Activated CD8-positive, alpha-beta memory T cell treated with anti-CD3 and anti-CD28 coated beads, Interleukin-2, amount 50 U/mL, for 1 hour (primary cell): ENCODE results near the gene LRMDA.

Experiments used
- DNase-seq: peaks from one replicate; pipeline ENCODE4 v3.0.0-alpha.2; 2020; ENCODE audit errors: extremely low read depth

The LRMDA gene

DNA sequence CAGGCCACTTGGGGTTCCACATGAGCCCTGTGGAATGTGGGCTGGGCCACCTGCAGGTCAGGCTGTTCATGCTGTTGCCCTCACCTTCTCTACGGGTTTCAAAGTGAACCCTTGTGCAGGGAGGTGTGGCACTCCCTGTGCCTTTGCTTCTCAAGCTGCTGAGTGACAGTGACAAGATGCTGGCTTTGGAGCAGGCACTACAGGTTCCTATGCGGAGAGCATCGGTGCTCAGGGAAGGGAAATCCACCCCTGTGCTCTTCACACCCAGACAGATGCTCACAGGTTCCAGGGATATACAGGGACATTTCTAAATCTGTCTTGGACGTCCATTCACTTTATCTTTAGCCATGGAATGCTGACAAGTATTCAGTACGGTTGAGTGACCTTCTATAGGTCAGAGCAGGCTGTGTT, 1005.0 kb downstream of the LRMDA start:
- no peak for DNase-seq

DNA sequence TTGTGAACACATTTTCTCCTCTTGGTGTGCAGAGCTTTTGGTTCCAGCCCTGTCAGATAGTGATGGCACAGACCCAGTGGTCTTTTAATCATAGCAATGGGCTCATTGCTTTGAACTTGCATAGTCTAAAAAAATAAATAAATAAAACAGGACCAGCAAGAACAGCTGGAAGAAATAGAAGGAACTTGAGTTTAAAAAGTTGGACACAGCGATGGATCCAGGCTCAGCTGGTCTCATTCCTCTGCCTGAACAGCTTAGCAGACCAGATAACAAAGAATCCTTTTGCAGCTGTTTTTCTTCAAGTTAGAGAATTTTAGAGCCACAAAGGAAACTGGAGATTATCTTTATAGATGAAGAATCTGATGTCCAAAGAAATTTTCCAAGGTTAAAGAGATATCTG, 1005.6 kb downstream of the LRMDA start:
- no peak for DNase-seq

DNA sequence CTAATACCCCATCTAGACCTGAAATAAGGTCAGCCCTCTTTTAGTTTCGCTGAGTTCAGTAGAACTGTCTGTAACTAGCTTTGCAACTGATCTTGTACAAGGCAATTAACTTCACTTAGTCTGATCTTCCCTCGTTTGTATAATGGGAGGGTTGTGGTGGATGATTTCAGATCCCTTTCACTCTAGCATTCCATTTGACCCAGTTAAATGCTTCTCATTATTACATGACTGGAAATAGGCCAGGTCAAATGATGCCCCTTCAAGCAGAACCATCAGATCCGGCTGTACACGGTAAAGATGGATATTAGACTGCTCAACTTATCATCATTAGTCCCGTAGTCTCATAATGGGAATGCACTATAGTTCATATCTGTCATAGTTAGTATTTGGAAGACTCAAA, 1009.0 kb downstream of the LRMDA start:
- DNase-seq: no peak

- no peak for DNase-seq
Measured at GRCh38 chr10:76442113-76442512, 1010.7 kb downstream of the LRMDA start.

DNA sequence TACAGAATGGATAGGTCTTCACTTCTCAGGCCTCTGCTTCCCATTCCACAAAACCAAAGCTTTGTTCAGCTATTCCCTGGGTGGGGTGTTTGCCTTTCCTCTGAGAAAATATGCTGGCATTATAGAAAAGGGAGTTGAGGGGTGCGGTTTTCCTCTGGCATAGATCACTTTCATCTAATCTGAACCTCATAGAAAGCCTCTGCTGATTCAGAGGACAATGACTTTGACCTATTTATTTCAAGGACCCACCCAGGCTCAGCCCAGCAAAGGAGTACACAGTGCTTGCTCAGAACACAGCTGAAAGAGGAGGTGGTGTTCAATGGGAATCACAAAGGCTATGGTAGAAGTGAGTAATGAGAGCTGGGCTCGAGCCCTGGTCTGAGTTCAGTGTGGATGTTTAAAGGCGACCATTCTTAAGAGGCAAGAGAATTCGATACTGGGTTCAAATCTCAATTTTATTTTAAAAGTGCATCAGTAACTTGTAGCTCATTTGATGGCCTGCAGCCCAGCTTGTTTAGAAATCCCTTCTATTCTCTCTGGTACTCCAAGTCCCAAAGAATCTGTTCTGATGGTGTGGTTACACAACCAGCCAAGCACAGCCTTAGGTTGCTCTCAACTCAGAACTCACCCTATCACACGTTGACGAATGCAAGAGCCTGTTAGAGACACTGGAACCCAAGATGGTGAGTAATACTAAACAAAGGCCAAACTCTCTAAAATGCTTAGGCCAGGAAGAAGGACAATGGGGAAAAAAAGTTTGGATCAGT, 1012.8 kb downstream of the LRMDA start:
- no peak for DNase-seq

DNA sequence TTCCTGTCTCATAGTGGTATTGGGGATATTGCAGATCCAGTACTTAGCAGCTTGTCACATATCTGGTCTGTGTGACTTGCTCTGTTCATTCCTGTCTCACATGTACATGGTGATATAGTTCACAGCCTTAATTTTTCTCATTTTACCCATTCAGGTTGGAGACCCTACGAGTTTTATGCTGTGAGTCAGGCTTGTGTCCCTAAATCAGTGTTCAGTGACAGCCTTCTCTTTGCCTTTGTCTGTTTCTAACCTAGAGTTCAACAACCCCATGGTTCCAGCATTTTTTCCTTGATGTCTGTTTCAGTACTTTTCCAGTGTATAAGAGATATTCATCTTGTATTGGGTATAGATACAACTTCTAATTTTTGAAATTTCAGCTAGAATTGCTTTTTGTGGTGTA, 1016.2 kb downstream of the LRMDA start:
- no peak for DNase-seq

DNA sequence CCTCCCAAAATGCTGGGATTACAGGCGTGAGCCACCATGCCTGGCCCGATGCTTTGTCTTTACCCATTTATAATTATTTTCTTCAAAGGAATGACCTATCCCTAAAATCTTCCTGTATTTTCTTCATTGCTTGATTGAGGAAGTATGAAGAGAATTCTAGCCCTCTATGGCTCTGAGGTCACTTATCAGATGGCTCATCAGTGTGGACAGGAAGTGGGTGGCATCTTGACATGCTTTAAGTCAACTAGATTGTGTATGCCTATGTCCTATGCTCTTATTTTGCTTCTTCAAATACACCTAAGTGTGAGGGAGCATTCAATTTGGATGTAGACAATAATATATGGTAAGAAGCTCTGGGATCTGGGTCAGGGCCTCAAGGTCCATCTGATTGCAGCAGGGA, 1020.5 kb downstream of the LRMDA start:
- DNase-seq: no peak

DNA sequence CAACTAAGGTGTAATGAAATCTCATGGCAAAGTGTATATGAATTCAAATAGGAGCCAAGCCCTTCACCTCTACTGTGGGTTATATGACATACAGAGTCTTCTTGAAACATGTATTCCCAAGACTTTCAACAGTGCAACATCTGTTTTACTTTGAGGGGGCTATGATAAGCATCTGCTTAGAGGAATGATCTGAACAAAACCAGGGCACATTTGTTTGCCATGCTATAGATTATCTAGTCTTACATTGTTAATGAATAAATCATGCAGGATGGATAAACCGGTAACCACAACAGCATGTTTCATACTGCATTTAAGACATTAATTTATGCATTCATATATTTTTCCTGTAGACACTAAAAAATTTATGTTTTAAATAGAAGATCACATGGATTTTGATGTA, 1021.9 kb downstream of the LRMDA start:
- no peak for DNase-seq

- DNase-seq: no peak
Measured at GRCh38 chr10:76453997-76454396, 1022.6 kb downstream of the LRMDA start.

DNA sequence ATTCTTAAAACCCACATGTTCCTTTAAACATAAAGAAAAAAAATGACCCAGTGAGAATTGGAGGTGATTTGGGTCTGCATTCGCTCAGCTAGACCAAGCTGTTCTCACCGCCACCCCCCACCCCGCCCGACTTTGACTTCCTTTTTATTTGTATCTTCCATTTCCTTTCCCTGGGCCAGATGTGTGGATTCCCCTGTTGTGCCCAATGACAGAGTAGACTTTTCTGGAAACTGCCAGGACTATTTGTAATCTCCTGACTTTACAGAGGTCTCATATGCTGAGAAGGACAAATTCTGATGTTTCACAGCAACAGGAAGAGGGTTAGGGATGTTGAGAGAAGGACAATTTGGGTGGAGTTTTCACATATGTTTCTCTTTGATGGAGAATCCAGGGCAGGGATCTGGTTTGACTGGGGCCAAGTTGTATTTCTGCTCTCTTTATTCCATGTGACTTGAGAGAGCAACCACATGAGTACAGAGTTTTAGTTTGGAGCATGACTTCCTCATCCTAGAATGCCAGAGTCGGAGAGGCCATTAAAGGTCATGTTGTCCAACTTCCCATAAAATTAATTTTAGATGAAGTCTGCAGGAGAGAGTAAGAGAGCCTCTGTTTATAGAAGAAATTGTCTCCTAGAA, 1023.2 kb downstream of the LRMDA start:
- no peak for DNase-seq

GRCh38 chr10:76456197-76456596, 1024.8 kb downstream of the LRMDA start:
- no peak for DNase-seq

- no peak for DNase-seq
Measured at GRCh38 chr10:76459016-76459730, 1027.7 kb downstream of the LRMDA start.

- DNase-seq: no peak
Measured at GRCh38 chr10:76461024-76461423, 1029.6 kb downstream of the LRMDA start.

DNA sequence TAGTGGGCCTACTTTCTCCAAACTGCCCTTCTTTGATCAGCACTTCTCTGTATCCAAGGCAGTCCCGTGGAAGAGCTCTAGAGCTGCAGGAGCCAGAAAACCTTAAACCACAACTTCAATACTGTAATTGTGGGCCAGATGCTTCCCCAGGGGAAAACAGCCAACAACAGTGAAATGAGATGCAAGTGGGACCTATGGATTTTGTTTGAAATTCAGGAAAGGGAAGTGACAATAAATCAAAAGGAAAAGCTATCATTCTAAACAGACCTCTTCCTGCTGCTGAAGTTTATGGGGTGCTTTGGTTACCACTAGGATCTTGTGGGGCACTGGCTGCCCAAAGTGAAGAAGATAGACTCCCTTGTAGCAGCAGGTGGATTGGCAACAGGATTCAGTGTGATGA, 1031.7 kb downstream of the LRMDA start:
- DNase-seq: no peak

- DNase-seq: no peak
Measured at GRCh38 chr10:76466836-76467503, 1035.5 kb downstream of the LRMDA start.

- DNase-seq: no peak
Measured at GRCh38 chr10:76469675-76470074, 1038.3 kb downstream of the LRMDA start.

DNA sequence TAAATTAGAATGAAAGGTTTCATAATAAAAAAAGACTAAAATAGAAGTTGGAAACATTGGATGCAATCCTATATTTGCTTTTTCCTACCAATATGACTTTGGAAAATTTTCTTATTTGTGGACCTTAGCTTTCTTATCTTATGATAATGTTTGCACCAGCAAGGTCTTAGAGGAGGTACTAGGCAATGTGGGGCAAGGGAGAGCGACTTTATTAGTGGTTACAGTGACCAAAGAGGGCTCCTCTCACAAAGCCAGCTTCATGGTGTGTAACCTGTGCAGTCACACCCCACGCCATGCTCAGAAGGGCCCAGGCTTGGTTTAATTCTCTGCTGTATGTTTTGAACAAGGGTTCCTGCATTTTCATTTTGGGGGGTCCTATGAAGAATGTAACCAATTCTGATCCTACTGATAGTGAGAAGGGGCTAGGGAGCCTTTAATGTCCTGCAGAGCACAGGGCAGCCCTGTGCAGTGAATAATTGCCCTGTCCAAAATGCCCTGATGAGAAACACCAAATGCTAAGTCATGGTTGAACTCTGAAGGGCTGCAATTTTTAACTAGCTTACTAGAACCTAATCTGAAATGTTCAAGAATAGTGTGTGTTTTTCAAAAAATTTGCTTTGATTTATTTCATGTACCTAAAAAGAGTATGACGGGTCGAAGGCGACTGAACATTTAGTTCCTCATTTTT, 1047.8 kb downstream of the LRMDA start:
- no peak for DNase-seq

GRCh38 chr10:76481178-76481577, 1049.8 kb downstream of the LRMDA start:
- no peak for DNase-seq

GRCh38 chr10:76487582-76487981, 1056.2 kb downstream of the LRMDA start:
- no peak for DNase-seq

GRCh38 chr10:76488602-76489001, 1057.2 kb downstream of the LRMDA start:
- DNase-seq: no peak

DNA sequence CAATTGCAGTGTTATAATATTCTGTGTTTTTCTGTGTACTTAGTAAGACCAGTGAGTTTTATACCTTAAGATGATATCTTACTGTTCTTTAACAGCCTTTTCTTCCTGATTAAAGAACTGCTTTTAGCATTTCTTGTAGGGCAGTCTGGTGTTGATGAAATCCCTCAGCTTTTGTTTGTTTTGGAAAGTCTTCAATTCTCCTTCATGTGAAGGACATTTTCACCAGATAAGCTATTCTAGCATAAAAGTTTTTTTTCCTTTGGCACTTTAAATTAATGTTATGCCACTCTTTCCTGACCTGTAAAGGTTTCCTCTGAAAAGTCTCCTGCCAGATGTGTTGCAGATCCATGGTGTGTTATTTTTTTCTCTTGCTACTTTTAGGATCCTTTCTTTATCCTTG, 1059.8 kb downstream of the LRMDA start:
- no peak for DNase-seq

DNA sequence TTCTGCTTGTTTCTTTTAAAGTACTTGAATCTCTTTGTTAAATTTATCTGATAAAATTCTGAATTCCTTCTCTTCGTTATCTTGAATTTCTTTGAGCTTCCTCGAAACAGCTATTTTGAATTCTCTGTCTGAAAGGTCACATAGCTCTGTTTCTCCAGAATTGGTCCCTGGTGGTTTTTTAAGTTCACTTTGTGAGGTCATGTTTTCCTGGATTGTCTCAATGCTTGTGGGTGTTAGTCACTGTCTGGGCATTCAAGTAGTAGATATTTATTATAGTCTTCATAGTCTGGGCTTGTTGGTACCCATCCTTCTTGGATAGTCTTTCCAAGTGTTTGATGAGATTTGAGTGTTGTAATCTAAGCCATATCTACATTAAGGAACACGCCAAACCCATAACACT, 1060.6 kb downstream of the LRMDA start:
- no peak for DNase-seq
